Activated T-helper 2 cell treated with anti-CD3 and anti-CD28 coated beads, Interferon-gamma antibody, Interleukin-2, Interleukin-4, amounts not matched to agents 10 μg/mL and 5 μg/mL and 100 μg/mL, durations not matched to agents 14 hours and 24 hours and 36 hours (primary cell): ENCODE data around the gene HID1. TPM values are rescaled to one million over a fixed set of nuclear protein-coding genes. Genes with fewer than 3 reads are reported as not detected.

ENCODE experiments used
- DNase-seq: peaks from one replicate; pipeline ENCODE4 v3.0.0; 2021; ENCODE audit warnings: low spot score
- H3K27ac Mint-ChIP-seq: one replicate; pipeline ENCODE4 v1.8.0; 2021; ENCODE audit warnings: mixed read lengths
- H3K27me3 Mint-ChIP-seq: one replicate; pipeline ENCODE4 v1.8.0; 2021; ENCODE audit warnings: low read depth, mixed read lengths
- H3K36me3 Mint-ChIP-seq: one replicate; pipeline ENCODE4 v1.8.0; 2021; ENCODE audit warnings: low read depth, mixed read lengths
- H3K4me1 Mint-ChIP-seq: one replicate; pipeline ENCODE4 v1.8.0; 2021; ENCODE audit warnings: low read depth, mixed read lengths
- H3K4me3 Mint-ChIP-seq: one replicate; pipeline ENCODE4 v1.8.0; 2021; ENCODE audit warnings: low read depth, mild to moderate bottlenecking, moderate library complexity, mixed read lengths
- H3K9me3 Mint-ChIP-seq: one replicate; pipeline ENCODE4 v1.8.0; 2021; ENCODE audit warnings: mixed read lengths
- intact Hi-C: fragments of 100-400 bp; cut with micrococcal nuclease; formaldehyde crosslinking; loops from one replicate; pipeline ENCODE4 v1.15.1; 2023
- total RNA-seq: library from RNA; stranded (reverse); gene quantifications from 2 replicates; pipeline ENCODE4 v1.2.3, GENCODE V29; 2022

HID1 gene
- total RNA-seq, 1 donor from 2014 or later = 0.37 TPM

GRCh38 chr17:74901353-74902135, 71.0 kb downstream of the HID1 start:
- Mint-ChIP-seq H3K36me3 (no peaks in the 10 kb centered on the region), H3K4me1 (no peaks in the 10 kb centered on the region)

More at GRCh38 chr17:74901353-74902135, 71.0 kb downstream of the HID1 start:
- H3K9me3 Mint-ChIP-seq = no peaks in the 10 kb centered on the region
- no peak for DNase-seq
- H3K27me3 Mint-ChIP-seq = peaks cover 8% of the 10 kb centered on the region
- intact Hi-C loops = no loop called here
- no peak overlapping the region for H3K4me3 Mint-ChIP-seq
- no peak overlapping the region for H3K27ac Mint-ChIP-seq

Other genes starting within 250 kb of the HID1 start
- 9.7 and 12.1 TPM in 2 replicates for gene RAB37, start 235.5 kb downstream of the HID1 start, total RNA-seq
- 129 and 133 TPM in 2 replicates for gene NHERF1, start 224.1 kb downstream of the HID1 start, total RNA-seq
- gene NAT9, start 196.4 kb downstream of the HID1 start, total RNA-seq = 55.3 TPM in 2 replicates
- 0.14 and 0.16 TPM in 2 replicates for gene GRIN2C, start 112.9 kb downstream of the HID1 start, total RNA-seq
- 17.8 and 19.7 TPM in 2 replicates for gene FDXR, start 99.8 kb downstream of the HID1 start, total RNA-seq
- not detected in 2 replicates for gene FADS6, start 79.1 kb downstream of the HID1 start, total RNA-seq
- gene USH1G, start 49.5 kb downstream of the HID1 start, total RNA-seq = not detected in 2 replicates
- not detected in 2 replicates for gene OTOP2, start 48.5 kb downstream of the HID1 start, total RNA-seq
- not detected in 2 replicates for gene OTOP3, start 36.9 kb downstream of the HID1 start, total RNA-seq
- 2.3 and 2.4 TPM in 2 replicates for gene CDR2L, start 14.9 kb upstream of the HID1 start, total RNA-seq
- 65.4 and 68.1 TPM in 2 replicates for gene MRPL58, start 39.9 kb upstream of the HID1 start, total RNA-seq
- gene ATP5PD, start 74.2 kb upstream of the HID1 start, total RNA-seq = 166 and 170 TPM in 2 replicates
- gene KCTD2, start 74.5 kb upstream of the HID1 start, total RNA-seq = 18.0 and 20.7 TPM in 2 replicates
- 11.6 and 11.8 TPM in 2 replicates for gene SLC16A5, start 115.2 kb upstream of the HID1 start, total RNA-seq
- 9.9 and 10.1 TPM in 2 replicates for gene ARMC7, start 137.2 kb upstream of the HID1 start, total RNA-seq
- gene NT5C, start 159.0 kb upstream of the HID1 start, total RNA-seq = 72.7 and 86.6 TPM in 2 replicates
- 282 and 290 TPM in 2 replicates for gene JPT1, start 181.8 kb upstream of the HID1 start, total RNA-seq
- gene SUMO2, start 210.2 kb upstream of the HID1 start, total RNA-seq = 653 and 679 TPM in 2 replicates
- 115 and 122 TPM in 2 replicates for gene NUP85, start 232.9 kb upstream of the HID1 start, total RNA-seq